Measurements from ENCODE around the gene TMEM44. TPM values are rescaled to one million over a fixed set of nuclear protein-coding genes. Genes with fewer than 3 reads are reported as not detected.
"Not testable (repeated sequence)": the region's sequence is repeated elsewhere in the genome, so short reads cannot be mapped to it uniquely, and the experiment has no call there.

The TMEM44 gene
- total RNA-seq, 2 experiments from 2014 or later: 4.0 to 5.8 TPM

GRCh38 chr3:194642769-194643168 lies 9.6 kb upstream of the TMEM44 start:
- intact Hi-C loops (cut with micrococcal nuclease): no loop called here
- CTCF ChIA-PET: interaction anchor here (0.6 to 2.4 kb wide), 6 partner anchors 10 to 464 kb away, joined by 3 to 14 read pairs (median 3); partner anchors contain the start of genes LSG1 and TMEM44
- Mint-ChIP-seq H3K36me3 (peaks cover 50% of the 10 kb centered on the region), H3K4me3 (no peak overlapping the region), H3K27ac (no peak overlapping the region), H3K27me3 (no peaks in the 10 kb centered on the region), H3K4me1 (ENCODE audit: low read depth) (peaks cover 14% of the 10 kb centered on the region), H3K9me3 (no peaks in the 10 kb centered on the region)
- DNase-seq: no peak
- POLR2A ChIA-PET: interaction anchor here (0.5 kb wide), 1 partner anchor 226 kb away, joined by 3 read pairs; no protein-coding TSS in a partner anchor

- no peaks in the 10 kb centered on the region for H3K9me3 Mint-ChIP-seq
- ChIA-PET POLR2A (no interaction called here), CTCF (interaction anchor here (1.1 to 1.4 kb wide), 2 partner anchors 12 to 29 kb away, joined by 3 read pairs; no protein-coding TSS in a partner anchor)
- peaks cover 7% of the 10 kb centered on the region for H3K4me1 Mint-ChIP-seq (ENCODE audit: low read depth)
- H3K36me3 Mint-ChIP-seq: peaks cover 40% of the 10 kb centered on the region
- DNase-seq: peak; percentile 37
- H3K27ac Mint-ChIP-seq: no peak overlapping the region
- H3K27me3 Mint-ChIP-seq: no peaks in the 10 kb centered on the region
- intact Hi-C loops (cut with micrococcal nuclease): no loop called here
- no peak overlapping the region for H3K4me3 Mint-ChIP-seq
These were observed 7.6 kb upstream of the TMEM44 start for GRCh38 chr3:194640829-194641228.

- CTCF ChIA-PET: interaction anchor here (0.6 to 1.5 kb wide), 6 partner anchors 13 to 912 kb away, joined by 3 to 5 read pairs (median 3); partner anchors contain the start of gene XXYLT1
- POLR2A ChIA-PET: interaction anchor here (1.4 kb wide), 1 partner anchor 12 kb away, joined by 4 read pairs; no protein-coding TSS in a partner anchor
- H3K27ac Mint-ChIP-seq: no peak overlapping the region
- no peaks in the 10 kb centered on the region for H3K27me3 Mint-ChIP-seq
- H3K9me3 Mint-ChIP-seq: no peaks in the 10 kb centered on the region
- peaks cover 28% of the 10 kb centered on the region for H3K36me3 Mint-ChIP-seq
- intact Hi-C loops (cut with micrococcal nuclease): loop anchor here (10.0 kb wide), 1 partner anchor 304 kb away; no protein-coding TSS in a partner anchor
- no peak overlapping the region for H3K4me3 Mint-ChIP-seq
- DNase-seq: no peak
- peaks cover 4% of the 10 kb centered on the region for H3K4me1 Mint-ChIP-seq (ENCODE audit: low read depth)
These were observed 5.9 kb upstream of the TMEM44 start for GRCh38 chr3:194638991-194639605.

GRCh38 chr3:194637541-194638400 lies 4.6 kb upstream of the TMEM44 start:
- H3K4me3 Mint-ChIP-seq: no peak overlapping the region
- no peak for DNase-seq
- CTCF ChIA-PET: interaction anchor here (0.9 to 1.3 kb wide), 2 partner anchors 33 to 35 kb away, joined by 3 read pairs; partner anchors contain the start of gene LSG1
- no peaks in the 10 kb centered on the region for H3K9me3 Mint-ChIP-seq
- intact Hi-C loops (cut with micrococcal nuclease): loop anchor here (1.0 to 10.0 kb wide), 2 partner anchors 8 to 303 kb away; no protein-coding TSS in a partner anchor
- H3K36me3 Mint-ChIP-seq: peaks cover 18% of the 10 kb centered on the region
- POLR2A ChIA-PET: interaction anchor here (1.4 kb wide), 1 partner anchor 13 kb away, joined by 4 read pairs; no protein-coding TSS in a partner anchor
- no peaks in the 10 kb centered on the region for H3K27me3 Mint-ChIP-seq
- H3K4me1 Mint-ChIP-seq (ENCODE audit: low read depth): peaks cover 9% of the 10 kb centered on the region
- no peak overlapping the region for H3K27ac Mint-ChIP-seq

- H3K4me3 Mint-ChIP-seq: no peak overlapping the region
- intact Hi-C loops (cut with micrococcal nuclease): loop anchor here (1.0 to 10.0 kb wide), 2 partner anchors 8 to 302 kb away; no protein-coding TSS in a partner anchor
- ChIA-PET POLR2A (no interaction called here), CTCF (interaction anchor here (0.9 kb wide), 1 partner anchor 35 kb away, joined by 3 read pairs; the partner anchor contains the start of gene LSG1)
- H3K27ac Mint-ChIP-seq: no peak overlapping the region
- peaks cover 14% of the 10 kb centered on the region for H3K36me3 Mint-ChIP-seq
- peaks cover 9% of the 10 kb centered on the region for H3K4me1 Mint-ChIP-seq (ENCODE audit: low read depth)
- DNase-seq: no peak
- no peaks in the 10 kb centered on the region for H3K9me3 Mint-ChIP-seq
- no peaks in the 10 kb centered on the region for H3K27me3 Mint-ChIP-seq
These were observed 3.8 kb upstream of the TMEM44 start for GRCh38 chr3:194637066-194637465.

- peaks cover 5% of the 10 kb centered on the region for H3K4me1 Mint-ChIP-seq (ENCODE audit: low read depth)
- intact Hi-C loops (cut with micrococcal nuclease): loop anchor here (1.0 to 10.0 kb wide), 3 partner anchors 42 to 298 kb away; no protein-coding TSS in a partner anchor
- no peaks in the 10 kb centered on the region for H3K36me3 Mint-ChIP-seq
- no peak overlapping the region for H3K27ac Mint-ChIP-seq
- ChIA-PET POLR2A (interaction anchor here (0.7 kb wide), 1 partner anchor 55 kb away, joined by 3 read pairs; no protein-coding TSS in a partner anchor), CTCF (interaction anchor here (0.8 to 2.6 kb wide), 8 partner anchors 9 to 161 kb away, joined by 3 to 15 read pairs (median 5); partner anchors contain the start of gene LSG1)
- H3K4me3 Mint-ChIP-seq: peak overlapping the region; percentile 82
- DNase-seq: peak; percentile 20
- no peaks in the 10 kb centered on the region for H3K9me3 Mint-ChIP-seq
- no peaks in the 10 kb centered on the region for H3K27me3 Mint-ChIP-seq
These were observed 340 bp downstream of the TMEM44 start for GRCh38 chr3:194632809-194633348.

GRCh38 chr3:194632226-194632808 lies 902 bp downstream of the TMEM44 start:
- Mint-ChIP-seq H3K27ac (no peak overlapping the region), H3K4me1 (ENCODE audit: low read depth) (peaks cover 5% of the 10 kb centered on the region), H3K9me3 (no peaks in the 10 kb centered on the region), H3K4me3 (peak overlapping the region; percentile 82), H3K27me3 (no peaks in the 10 kb centered on the region), H3K36me3 (no peaks in the 10 kb centered on the region)
- CTCF ChIA-PET: interaction anchor here (1.8 to 2.6 kb wide), 3 partner anchors 10 to 50 kb away, joined by 6 to 15 read pairs (median 14); partner anchors contain the start of gene LSG1
- no peak for DNase-seq
- POLR2A ChIA-PET: interaction anchor here (0.7 kb wide), 1 partner anchor 56 kb away, joined by 3 read pairs; no protein-coding TSS in a partner anchor
- intact Hi-C loops (cut with micrococcal nuclease): loop anchor here (2.0 to 10.0 kb wide), 2 partner anchors 42 to 298 kb away; no protein-coding TSS in a partner anchor

- POLR2A ChIA-PET: no interaction called here
- H3K4me3 Mint-ChIP-seq: no peak overlapping the region
- H3K36me3 Mint-ChIP-seq: no peaks in the 10 kb centered on the region
- peaks cover 5% of the 10 kb centered on the region for H3K4me1 Mint-ChIP-seq (ENCODE audit: low read depth)
- no peaks in the 10 kb centered on the region for H3K27me3 Mint-ChIP-seq
- no peak overlapping the region for H3K27ac Mint-ChIP-seq
- DNase-seq: no peak
- intact Hi-C loops (cut with micrococcal nuclease): loop anchor here (2.0 to 10.0 kb wide), 2 partner anchors 43 to 297 kb away; no protein-coding TSS in a partner anchor
- CTCF ChIA-PET: no interaction called here
- H3K9me3 Mint-ChIP-seq: no peaks in the 10 kb centered on the region
These were observed 1.5 kb downstream of the TMEM44 start for GRCh38 chr3:194631696-194632095.

- H3K27me3 Mint-ChIP-seq; H3K4me3 Mint-ChIP-seq; H3K4me1 Mint-ChIP-seq (ENCODE audit: low read depth); H3K27ac Mint-ChIP-seq; DNase-seq; H3K36me3 Mint-ChIP-seq; H3K9me3 Mint-ChIP-seq; POLR2A ChIA-PET; CTCF ChIA-PET: not testable (repeated sequence)
- intact Hi-C loops (cut with micrococcal nuclease): loop anchor here (10.0 kb wide), 1 partner anchor 296 kb away; no protein-coding TSS in a partner anchor
These were observed 2.5 kb downstream of the TMEM44 start for GRCh38 chr3:194630681-194631080.

GRCh38 chr3:194624956-194625355 lies 8.3 kb downstream of the TMEM44 start:
- intact Hi-C loops (cut with micrococcal nuclease): no loop called here
- H3K27ac Mint-ChIP-seq: no peak overlapping the region
- ChIA-PET CTCF (interaction anchor here (1.3 kb wide), 1 partner anchor 36 kb away, joined by 3 read pairs; no protein-coding TSS in a partner anchor), POLR2A (no interaction called here)
- H3K27me3 Mint-ChIP-seq: no peaks in the 10 kb centered on the region
- H3K4me3 Mint-ChIP-seq: no peak overlapping the region
- H3K36me3 Mint-ChIP-seq: no peaks in the 10 kb centered on the region
- H3K4me1 Mint-ChIP-seq (ENCODE audit: low read depth): no peaks in the 10 kb centered on the region
- DNase-seq: no peak
- no peaks in the 10 kb centered on the region for H3K9me3 Mint-ChIP-seq

Data from activated CD4-positive, alpha-beta memory T cell treated with anti-CD3 and anti-CD28 coated beads for 36 hours (primary cell).